GM12874 (cell line): Measurements from ENCODE around the gene KCNJ6.

ENCODE experiments used
- TF ChIP-seq, protein P1 (sequence below): IDR thresholded peaks from 2 replicates; pipeline ENCODE4 v1.5.1; 2011; ENCODE audit warnings: low read depth, mild to moderate bottlenecking, control low read depth, low read length, moderate library complexity; ENCODE audit not compliant: insufficient read depth

The KCNJ6 gene

DNA sequence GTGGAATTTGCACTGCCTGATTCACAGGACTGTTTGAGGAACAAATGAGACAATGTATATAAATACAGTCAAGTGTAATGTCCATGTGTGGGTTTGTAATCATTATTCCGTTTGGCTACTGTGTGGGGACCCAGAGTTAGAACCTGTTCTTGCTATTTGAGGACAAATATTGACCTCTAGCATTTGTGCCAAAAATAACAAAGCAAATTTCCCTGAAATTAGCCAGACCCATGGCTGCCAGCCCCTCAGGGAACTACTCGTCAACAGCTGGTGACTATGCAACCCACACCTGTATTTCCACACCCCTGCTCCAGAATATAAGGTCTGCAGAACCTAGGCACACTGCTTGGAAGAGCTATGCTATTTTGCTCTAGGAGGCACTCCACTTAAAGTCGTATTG lies 70.7 kb downstream of the KCNJ6 start:
- TF ChIP-seq, protein P1, sequence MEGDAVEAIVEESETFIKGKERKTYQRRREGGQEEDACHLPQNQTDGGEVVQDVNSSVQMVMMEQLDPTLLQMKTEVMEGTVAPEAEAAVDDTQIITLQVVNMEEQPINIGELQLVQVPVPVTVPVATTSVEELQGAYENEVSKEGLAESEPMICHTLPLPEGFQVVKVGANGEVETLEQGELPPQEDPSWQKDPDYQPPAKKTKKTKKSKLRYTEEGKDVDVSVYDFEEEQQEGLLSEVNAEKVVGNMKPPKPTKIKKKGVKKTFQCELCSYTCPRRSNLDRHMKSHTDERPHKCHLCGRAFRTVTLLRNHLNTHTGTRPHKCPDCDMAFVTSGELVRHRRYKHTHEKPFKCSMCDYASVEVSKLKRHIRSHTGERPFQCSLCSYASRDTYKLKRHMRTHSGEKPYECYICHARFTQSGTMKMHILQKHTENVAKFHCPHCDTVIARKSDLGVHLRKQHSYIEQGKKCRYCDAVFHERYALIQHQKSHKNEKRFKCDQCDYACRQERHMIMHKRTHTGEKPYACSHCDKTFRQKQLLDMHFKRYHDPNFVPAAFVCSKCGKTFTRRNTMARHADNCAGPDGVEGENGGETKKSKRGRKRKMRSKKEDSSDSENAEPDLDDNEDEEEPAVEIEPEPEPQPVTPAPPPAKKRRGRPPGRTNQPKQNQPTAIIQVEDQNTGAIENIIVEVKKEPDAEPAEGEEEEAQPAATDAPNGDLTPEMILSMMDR: no peak

DNA sequence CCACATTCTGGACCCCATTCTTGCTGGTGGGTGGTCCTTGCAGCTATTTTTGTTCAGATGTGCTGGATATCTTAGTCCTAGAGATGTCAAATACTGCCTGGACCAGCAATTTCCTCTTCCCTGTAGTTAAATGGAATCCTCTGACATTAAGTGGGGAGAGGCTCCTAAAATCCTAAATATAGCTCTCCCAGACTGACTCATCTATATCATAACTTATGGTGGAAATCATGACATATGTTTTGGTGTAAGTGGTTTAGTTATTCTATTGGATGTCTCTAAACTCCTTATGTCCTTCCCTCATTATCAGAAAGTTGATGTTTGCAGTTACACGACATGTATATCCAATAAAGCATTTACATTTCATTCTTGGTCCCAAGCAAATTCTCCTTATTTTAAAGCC lies 73.1 kb downstream of the KCNJ6 start:
- TF ChIP-seq, protein P1: no peak

DNA sequence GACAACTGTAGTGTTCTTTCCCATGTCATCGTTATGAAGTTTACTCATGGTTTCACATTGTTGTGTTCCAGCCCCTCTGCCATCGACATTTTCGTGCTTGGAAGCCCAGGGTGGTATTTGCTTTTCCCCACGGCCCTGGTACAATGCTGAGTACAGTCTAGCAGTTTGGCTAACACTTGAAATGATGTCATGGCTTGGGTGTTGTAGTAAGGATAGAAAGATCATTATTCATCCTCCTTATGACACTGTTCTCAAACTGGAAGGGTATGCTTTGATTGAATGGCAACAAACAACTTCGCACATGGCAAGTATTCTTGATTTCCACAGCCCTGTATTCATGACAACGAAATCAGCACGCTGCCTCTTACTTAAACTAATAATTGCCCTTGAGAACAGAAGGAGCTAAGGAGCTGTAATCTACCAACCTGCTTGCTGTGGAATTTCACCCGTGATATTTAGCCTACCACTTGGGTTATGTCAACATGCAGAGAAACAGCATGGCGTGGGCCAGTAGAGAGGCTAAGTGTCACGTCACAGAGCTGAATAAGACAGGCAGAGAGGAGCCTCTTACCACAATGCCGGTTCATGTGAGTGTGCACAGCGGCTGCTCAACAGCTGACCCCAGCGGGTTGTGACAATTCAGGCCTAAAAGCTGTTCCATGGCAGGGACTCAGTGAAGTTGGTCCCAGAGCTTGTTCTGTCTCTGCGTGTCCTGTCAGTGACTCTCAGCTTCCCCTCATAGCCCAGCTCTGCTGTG lies 73.9 kb downstream of the KCNJ6 start:
- TF ChIP-seq, protein P1: no peak

DNA sequence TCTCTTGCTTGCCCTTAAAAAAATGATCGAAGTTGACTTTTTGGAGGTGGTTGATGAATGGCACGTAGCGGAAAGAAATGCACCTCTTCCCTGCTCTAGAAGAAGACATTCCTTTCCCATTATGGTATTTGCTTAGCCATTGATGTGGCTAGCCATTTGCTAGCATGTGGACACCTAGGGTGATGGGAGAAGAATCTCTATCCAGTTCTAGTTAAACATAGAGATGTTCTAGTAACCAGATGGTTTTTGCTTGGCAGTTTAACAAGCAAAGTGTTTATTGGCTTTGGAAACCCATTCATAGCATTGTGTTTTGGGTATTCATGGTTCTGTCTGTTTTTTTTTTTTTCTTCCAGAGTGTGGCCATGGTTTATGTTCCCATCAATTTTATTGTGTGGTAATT lies 78.9 kb downstream of the KCNJ6 start:
- TF ChIP-seq, protein P1: no peak

DNA sequence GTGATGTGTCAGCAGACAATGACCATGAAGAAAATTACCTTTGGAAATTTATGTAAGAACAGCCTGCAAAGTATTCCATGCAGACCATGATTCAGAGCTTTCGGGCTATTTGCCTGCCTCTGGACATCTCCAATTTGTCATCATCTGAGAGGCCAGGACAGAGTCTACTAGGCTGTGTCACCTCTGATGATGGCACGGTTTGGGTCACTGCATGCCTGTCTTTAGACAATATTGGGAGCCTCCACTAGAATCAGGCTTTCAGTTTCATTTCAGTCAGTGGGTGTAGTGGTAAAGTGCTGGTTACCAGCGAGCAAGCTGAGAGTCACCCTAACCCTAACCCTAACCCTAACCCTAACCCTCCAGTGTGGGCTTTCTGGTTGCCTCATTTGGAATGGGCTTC lies 80.8 kb downstream of the KCNJ6 start:
- TF ChIP-seq, protein P1: no peak

DNA sequence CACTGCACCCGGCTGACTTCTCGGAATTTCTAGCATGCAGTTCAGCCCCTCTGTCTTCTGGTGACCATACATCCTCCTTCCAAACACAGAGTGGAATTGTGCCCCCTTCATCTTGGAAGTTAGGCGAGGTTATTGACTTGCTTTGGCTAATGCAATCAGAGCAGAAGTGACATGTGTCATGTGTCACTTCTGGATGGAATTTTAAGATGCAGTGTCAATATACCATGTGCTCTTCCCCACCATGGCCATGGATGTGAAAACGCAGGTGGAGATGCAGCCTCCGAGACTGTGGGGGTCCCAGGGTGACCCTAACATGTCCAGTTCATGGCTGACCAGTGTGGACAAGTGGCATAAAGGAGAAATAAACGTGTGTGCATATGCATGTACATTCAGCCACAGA lies 83.0 kb downstream of the KCNJ6 start:
- TF ChIP-seq, protein P1: no peak

DNA sequence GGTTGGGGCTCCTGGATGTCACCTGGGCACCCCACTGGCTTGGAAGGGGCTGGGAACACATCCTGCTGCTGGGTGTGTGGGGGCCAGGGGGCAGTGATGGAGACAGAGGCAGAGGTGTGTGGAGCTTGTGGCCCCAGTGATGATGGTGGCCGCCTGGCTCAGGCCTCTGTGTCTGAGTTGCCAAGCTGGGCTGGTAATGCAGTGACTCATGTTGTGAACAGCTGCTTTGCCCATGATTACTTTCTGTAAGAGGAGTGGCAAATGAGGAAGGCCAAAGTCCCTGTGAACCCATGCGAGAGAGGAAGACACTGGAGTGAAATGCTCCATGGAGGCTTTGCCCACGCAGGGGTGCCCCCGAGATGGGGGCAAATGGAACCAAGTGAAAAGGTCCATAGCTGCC lies 86.8 kb downstream of the KCNJ6 start:
- TF ChIP-seq, protein P1: no peak
